GM04503 (cell line): ENCODE measurements around the gene POLR2E.
"Not testable (repeated sequence)": the region's sequence is repeated elsewhere in the genome, so short reads cannot be mapped to it uniquely, and the experiment has no call there.

ENCODE experiments used
- DNase-seq: peaks from one replicate; pipeline ENCODE4 v3.0.0-alpha.2; 2012; ENCODE audit warnings: low read depth

POLR2E gene

GRCh38 chr19:1094978-1095701 is at the start of gene POLR2E:
Gene POLR2E (minus strand): TSS chr19:1095375. CDS start chr19:1095315, 60 bp downstream.
- peak; percentile 74 for DNase-seq

GRCh38 chr19:1144741-1145140 is 49.6 kb upstream of the POLR2E start:
- no peak for DNase-seq

DNA sequence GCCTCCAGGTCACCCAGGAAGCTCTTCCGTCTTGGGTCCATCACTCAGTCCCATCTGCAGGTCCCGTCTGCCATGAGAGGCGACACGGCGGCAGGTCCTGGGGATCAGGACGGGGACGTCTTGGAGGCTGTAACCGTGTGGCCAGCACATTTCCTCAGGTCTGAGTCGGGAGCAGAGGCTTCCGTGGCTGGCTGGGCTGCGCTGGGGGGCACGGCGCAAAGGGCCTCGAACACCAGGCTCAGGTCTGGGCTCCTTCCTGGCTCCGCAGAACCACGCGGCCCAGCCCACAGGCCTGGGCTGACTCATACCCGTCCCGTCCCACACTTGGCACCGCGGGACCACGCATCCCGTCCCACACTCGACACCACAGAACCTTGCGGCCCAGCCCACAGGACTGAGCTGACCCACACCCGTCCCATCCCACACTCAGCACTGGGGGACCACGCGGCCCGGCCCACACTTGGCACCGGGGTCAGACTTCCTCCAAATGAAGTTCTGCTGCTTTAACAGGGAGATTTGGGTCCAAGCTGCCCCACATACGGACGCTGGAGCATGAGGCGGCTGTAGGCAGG is 48.7 kb upstream of the POLR2E start:
- DNase-seq = no peak

GRCh38 chr19:1141944-1142343 is 46.8 kb upstream of the POLR2E start:
- DNase-seq = no peak

- no peak for DNase-seq
Observed at GRCh38 chr19:1140272-1141027, 45.3 kb upstream of the POLR2E start.

DNA sequence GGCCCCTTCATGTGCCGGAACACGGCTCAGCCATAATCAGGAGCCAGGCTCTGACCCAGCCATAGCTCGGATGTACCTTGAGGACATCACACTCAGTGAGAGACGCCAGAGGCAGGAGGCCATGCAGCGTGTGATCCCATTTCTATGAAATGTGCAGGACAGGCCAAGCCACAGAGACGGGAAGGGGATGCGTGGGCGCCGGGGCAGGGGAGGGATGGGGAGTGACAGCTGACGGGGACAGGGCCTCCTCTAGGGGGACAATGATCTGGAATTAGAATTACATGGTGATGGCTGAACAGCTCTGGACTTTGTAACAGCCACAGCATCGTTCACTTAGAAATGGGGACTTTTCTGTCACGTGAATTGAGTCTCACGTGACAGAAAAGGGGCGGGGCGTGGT is 44.0 kb upstream of the POLR2E start:
- no peak for DNase-seq

DNA sequence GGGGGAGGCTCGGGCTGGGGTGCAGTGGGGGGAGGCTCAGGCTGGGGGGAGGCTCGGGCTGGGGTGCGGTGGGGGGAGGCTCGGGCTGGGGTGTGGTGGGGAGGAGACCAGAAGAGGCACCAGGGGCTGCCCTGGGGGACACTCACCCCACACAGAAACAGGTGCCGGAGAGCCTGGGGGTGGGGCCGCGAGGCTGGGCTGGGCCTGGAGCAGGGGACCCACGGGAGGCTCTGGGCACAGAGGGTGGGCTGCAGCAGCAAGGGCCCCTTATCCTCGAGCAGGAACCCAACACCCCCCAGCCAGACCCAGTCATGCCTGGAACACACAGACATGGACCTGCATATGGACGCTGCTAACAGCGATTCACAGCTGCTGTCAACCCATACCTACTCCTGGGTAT is 42.9 kb upstream of the POLR2E start:
- no peak for DNase-seq

GRCh38 chr19:1136621-1137317 is 41.6 kb upstream of the POLR2E start:
- no peak for DNase-seq

GRCh38 chr19:1136201-1136600 is 41.0 kb upstream of the POLR2E start:
- DNase-seq = no peak

GRCh38 chr19:1135454-1135853 is 40.3 kb upstream of the POLR2E start:
- no peak for DNase-seq

DNA sequence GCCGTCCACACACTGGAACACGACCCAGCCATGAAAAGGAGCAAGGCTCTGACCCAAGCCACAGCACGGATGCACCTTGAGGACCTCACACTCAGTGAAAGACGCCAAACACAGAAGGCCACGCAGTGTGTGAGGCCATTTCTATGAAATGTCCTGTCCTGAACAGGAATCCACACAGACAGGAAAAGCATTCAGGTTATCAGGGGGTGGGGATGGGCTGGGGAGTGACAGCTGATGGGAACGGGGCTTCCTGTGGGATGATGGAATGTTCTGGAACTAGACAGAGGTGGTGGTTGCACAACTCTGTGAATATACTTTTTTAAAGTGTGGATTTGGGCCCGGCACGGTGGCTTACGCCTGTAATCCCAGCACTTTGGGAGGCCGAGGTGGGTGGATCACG is 39.3 kb upstream of the POLR2E start:
- no peak for DNase-seq

DNA sequence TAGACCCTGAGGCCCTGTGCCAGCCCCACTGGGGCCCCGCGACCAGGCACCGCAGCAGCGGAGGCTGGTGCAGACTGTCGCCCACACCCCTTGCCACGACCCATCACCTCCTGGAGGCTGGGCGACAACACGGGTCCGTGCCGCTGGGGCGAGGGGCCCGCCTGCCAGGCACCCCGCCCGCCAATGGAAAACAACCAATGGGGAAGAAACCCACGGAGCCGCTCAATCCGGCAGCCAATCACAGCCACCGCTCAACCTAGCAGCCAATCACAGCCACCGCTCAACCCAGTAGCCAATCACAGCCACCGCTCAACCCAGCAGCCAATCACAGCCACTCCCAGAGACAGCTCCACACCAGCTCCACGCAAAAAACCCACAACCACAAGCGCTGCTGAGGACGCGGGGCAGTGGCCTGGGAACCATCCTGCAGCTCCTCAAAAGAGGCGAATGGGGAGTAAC is 38.3 kb upstream of the POLR2E start:
- no peak for DNase-seq

DNA sequence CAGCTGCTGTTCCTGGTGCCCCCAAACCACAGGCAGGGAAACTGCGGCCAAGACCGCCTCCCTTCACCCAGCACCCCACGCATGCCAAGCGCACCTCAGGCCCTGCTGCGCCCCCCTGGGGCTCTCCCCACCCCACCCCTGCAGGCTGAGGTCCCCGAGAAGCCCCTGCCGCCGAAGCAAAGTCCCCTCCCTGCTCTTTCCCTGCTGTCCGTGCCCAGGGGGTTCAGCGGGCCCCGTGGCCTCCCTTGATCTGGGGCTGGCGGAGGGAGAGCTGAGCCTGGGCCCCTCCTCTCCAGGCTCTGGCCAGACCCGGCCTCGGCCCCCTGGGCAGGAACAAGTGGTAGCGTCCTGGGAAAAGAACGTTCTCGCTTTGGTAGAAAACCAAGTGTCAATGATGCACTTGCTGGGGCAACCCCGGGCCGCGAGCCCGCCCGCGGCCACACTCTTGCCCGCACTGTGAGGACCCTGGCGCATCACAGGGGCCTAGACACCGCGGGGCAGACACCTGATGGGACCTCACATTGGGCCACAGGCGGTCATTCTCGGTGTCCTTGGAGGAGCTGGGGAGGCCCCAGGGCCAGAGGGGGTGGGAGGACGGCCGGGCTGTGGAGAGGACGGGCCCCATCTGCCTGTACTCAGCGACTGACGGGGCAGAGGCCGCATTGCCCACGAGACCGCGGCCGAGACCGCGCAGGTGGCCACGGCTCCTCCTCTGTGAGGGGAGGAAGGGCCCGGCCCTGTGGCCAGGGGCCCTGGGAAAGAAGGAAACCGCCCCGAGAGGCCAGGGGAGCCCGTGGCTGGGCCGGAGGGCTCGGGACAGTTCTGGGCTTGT is 37.6 kb upstream of the POLR2E start:
- no peak for DNase-seq

- DNase-seq = peak; percentile 55
Observed at GRCh38 chr19:1131718-1132551, 36.8 kb upstream of the POLR2E start.

DNA sequence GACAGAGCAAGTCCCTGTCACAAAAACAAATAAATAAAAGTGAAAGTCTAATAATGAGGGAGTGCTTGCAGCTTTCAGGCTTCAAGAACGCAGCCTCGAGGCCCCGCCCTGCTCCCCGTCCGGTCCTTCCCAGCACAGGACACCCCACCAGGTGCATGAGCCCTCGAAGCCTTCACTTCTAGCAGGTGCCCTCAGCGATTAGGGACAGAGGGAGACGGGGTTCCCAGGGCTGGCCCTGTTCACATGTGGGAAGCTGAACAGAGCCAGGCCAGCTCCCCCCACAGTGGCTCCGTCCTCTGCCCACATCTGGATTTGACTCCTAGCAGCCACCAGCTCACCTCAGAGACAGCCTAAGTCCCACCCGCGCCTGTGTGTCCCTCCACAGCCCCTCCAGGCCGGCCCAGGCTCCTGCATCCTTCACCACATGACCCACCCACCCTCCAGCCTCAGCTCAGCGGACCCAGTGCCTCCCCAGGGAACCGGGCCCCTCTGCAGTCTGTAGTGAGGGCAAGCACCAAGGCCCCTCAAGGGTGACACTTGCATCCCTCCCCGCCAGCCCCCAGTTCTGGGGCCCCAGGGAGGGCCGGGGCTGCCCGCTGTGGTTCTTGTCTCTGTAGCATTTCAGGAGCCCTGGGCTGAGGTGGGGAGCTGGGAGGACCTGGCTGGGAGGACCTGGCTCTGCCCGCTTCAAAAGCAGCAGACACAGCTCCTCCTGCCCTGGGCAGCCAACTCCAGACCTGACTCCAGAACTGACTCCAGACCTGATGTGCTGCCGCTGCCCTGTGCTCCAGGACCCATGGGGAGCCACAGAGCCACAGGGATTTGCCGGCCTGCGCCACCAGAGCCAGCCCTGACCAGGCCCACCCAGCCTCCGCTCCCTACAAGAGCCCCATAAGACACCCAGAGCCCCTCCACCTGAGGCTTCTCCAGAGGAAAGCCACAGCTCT is 35.9 kb upstream of the POLR2E start:
- DNase-seq = no peak

GRCh38 chr19:1129535-1129934 is 34.4 kb upstream of the POLR2E start:
- no peak for DNase-seq

GRCh38 chr19:1129084-1129483 is 33.9 kb upstream of the POLR2E start:
- DNase-seq = not testable (repeated sequence)

DNA sequence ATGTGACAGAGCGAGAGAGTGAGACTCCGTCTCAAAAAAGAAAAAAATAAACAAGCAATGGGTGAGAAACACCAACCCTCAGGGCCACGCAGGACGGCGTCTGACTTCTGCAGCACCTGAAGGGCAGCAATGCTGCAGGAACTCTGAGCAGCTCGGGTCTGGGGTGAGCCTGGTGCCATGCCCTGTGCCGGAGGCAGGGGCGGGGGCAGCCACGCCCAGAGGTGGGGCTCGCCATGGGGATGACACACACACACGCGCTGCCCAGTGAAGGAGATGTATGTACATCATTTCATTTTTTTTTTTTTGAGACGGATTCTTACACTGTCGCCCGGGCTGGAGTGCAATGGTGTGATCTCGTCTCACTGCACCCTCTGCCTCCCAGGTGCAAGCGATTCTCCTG is 32.9 kb upstream of the POLR2E start:
- no peak for DNase-seq

- DNase-seq = no peak
Observed at GRCh38 chr19:1126984-1127760, 32.0 kb upstream of the POLR2E start.
